Measurements from ENCODE around the gene ORMDL2.

The ORMDL2 gene, protein sequence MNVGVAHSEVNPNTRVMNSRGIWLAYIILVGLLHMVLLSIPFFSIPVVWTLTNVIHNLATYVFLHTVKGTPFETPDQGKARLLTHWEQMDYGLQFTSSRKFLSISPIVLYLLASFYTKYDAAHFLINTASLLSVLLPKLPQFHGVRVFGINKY
- 24.3 to 38.4 (median 34.1) reads per million in 17 experiments for total RNA-seq

DNA sequence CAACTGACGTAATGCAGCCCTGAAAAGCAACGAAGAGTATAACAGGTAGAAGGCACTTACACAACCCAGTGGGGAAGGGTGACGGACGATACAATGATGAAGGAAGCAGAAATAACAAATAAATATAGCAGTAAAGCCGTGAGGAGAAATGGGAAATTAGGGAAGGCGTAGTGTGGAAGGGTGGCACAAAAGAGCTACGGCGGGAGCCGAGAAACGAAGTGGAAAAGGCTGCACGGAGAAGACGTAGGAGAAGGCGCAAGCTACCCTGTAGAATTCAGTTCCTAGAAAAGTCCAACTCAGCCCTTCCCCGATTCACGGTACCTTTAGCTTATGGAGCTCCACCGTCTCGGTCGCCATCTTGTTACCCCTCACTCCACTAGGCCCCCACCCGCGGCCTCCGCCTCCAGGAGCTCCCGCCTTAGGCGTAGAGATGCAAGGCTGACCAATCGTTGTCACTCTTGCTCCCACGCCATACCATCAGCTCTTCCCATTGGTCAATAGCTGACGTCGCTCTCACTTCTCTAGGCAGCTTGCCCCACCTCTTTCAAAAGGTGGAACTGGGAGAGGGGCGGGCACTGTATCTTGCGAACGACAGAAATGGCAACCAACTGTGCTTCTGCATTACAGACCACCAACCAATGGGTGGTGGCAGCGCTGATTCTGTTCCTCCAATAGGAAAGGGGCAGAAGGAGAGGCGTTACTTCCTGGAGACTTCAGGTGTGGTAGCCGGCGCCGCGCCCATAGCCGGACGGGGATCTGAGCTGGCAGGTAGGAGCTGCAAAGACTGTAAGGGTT, at the start of gene ORMDL2, which contains the start of gene SARNP:
Gene ORMDL2, plus strand, starts transcription at position 697 of the 795 bp plus-strand sequence. CDS start 959 bp downstream, outside the sequence.
Gene SARNP, minus strand, starts transcription at position 380 of the 795 bp plus-strand sequence. Its CDS starts 23 bp downstream, at position 357.
- DNase-seq: peak; percentile 97 to 100 (median 99)

DNA sequence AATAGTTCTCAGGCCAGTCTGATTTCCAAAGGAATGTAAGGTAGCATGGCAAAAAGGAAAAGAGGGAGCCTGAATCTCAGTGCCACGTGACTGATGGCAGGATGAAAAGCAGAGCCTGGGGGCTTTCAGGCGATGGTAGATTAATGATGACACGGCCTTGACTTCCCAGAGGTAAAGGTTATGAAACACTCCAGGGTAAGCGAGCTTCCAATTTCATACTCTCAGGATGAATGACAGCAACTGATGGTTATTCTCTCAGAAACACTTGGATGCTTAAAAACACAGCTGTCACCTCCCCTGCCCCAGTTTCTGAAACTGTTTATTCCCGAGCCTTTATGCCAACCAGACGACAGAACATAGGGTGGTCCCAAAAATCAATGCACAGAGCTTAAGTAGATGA, 46.1 kb upstream of the ORMDL2 start:
- DNase-seq: no peak

DNA sequence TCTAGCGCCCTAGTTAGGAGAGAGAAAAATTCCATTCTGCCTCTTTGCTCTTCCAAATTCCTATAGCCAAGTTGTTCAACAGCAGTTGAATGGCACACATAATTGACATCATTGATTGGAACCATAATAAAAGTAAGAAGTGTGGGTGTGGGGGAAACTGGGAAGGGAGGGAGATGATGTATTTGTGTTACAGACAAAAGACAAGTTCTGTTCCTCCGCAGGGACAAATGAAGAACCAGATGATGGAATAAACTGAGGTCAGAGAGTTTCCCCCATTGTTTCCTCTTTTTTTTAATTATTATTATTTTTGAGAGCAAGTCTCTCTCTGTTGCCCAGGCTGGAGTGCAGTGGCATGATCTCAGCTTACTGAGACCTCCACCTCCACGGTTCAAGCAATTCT, 40.0 kb upstream of the ORMDL2 start:
- peak; percentile 41 to 66 (median 49) for DNase-seq

DNA sequence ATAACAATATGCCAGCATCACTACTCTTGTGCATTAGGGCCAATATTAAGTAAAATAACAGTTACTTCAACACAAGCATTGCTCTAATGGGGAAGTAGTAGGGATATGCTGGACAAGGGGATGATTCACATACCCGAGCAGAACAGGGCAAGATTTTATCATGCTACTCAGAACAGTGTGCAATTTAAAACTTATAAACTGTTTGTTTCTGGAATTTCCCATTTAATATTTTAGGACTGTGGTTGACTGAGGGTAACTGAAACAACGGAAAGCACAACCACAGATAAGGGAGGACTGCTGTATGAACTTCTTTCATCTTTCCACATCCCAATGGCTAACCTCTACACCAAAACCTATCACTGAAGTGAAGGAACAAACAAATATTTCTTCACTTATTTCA, 37.2 kb upstream of the ORMDL2 start:
- DNase-seq: peak; percentile 12 to 60 (median 50)

DNA sequence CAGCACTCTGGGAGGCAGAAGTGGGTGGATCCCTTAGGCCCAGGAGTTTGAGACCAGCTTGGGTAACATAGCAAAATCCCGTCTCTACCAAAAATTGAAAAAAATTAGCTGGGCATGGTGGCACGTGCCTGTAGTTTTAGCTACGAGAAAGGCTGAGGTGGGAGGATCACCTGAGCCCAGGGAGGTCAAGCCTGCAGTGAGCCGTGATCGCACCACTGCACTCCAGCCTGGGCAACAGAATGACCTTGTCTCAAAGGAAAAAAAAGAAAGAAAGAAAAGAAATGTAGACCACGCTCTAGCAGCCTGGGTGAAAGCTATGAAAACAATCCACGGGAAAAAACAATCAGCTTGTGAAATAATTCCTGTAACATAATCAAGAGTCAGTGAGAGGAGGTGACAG, 29.3 kb upstream of the ORMDL2 start:
- no peak for DNase-seq

DNA sequence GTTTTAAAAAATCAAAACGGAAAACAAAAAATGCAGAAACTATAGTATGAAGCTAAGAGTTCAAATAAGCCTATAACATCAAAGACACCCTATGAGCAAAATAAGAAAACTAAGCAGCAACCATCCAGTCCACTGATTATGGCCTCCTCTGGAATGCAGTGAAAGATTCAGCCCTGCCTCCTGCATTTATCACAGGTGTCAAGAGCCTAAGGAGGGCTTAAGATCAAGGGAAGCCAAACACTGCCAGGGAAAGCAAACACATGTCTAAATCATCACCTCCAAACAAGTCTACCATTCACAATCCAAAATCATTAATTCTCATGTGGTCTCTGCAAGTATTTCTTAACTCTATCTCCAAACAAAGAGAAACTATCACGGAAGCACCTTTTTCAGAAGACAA, 28.7 kb upstream of the ORMDL2 start:
- DNase-seq: no peak

DNA sequence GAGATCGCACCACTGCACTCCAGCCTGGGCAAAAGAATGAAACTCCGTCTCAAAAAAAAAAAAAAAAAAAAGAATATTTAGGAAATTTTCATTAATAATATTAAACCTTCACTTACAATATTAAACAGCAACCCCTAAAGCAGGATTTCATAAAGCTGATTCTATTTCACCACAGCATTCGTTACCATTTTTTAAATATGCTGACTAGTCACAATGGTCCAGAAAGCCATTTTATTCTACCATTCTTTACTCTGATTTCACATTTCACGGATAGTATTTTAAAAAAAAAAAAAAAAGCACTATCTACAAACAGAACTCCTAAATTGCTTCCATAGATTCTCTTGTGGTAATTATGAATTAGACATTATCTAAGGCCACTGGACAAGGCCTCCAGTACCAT, 27.9 kb upstream of the ORMDL2 start:
- no peak for DNase-seq

DNA sequence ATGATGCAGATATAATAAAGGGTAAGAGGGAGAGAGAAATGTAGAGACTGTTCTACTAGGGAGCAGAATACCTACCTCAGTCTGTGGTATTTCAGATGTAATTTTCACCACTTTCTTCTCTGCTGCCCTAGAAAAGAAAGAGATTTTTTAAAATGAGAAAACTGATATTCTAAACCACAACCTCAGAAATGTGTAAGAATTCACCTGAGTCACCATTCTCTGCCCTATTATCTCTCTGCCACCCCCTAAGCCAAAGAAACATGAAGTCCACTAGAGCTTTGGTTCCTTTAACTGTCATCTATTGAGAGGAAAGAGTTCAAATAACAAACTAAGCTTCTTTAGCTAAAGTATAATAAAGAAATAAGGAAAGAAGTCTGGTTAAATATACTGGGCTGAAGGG, 21.9 kb upstream of the ORMDL2 start:
- no peak for DNase-seq

DNA sequence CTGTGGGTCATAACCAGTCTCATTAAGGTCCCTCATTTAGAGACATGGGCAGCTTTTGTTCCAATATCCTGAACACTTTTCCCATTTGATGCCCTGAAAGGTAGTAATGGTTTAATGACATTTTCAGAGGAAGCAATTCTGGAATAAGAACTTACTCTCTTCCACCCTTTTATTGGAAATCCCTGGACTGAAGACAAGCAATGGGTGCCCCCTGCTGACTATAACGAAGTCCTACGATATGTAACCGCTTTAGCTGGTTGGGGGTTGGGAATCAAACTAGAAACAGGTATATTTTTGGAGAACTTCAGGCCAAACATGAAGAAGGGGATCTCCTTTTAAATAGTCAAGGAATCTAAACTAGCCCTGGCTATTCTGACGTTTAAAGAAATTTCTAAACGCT, 20.8 kb upstream of the ORMDL2 start:
- DNase-seq: peak; percentile 19 to 48 (median 39)

DNA sequence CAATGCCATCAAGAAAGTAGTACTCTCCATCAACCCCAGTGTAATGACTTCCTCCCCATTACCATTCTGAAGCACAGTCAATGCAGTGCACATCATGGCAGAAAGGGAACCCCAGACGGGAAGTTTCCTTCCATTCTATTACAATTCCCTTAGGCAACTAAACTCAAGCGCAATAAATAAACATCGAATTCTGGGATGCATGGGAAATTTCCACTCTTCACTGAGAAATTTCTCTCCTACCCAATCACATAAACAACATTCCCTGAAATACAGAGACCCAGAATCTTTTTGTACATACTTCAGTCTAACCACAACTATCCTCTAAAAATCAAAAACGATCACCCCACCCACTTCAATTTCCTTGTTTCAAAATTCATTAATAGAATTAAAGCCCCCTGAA, 20.3 kb upstream of the ORMDL2 start:
- no peak for DNase-seq

DNA sequence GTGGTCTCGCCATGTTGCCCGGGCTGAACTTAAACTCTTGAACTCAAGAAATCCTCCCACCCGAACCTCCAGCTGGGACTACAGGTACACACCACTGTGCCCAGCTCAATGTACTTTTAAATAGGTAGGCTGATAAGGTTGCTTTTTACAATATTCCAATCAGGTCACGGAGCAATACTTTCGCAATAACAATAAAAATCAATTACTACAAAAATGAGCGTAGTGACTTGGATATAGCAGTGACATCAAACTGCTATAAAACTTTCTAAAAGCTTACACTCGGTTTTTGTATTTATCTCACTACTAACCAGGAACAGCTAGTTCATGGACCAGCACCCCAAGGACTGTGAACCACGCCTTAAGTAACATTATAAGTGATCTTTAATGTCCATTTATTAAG, 10.9 kb upstream of the ORMDL2 start:
- DNase-seq: no peak

DNA sequence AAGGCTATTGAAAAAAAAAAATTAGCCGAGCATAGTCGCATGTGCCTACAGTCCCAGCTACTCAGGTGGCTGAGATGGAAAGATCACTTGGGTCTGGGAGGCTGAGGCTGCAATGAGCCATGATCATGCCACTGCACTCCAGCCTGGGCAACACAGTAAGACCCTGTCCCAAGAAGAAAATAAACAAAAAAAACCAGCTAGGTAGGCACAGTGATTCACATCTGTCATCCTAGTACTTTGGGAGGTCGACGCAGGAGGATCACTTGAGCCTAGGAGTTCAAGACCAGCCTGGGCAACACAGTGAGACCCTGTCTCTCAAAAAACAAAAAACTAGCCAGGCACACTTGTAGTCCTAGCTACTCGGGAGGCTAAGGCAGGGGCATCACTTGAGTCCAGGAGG, 8.6 kb upstream of the ORMDL2 start:
- DNase-seq: no peak

DNA sequence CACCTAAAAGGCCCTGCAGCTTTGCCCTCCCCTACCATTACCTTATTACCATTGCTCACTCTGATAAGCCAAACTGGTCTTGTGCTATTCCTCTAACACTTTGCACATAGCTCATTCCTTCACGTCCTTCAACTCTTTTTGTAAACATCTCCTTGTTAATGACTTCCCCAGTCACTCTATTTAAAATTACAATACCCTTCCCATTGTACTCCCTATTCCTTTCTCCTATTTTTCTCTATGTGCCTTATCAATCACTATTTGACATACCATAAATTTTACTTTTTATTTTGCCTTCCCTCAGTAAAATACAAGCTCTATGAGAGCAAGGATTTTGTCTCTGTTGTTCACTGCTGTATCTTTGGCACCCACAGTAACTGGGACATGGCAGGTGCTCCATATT, 5.8 kb upstream of the ORMDL2 start:
- no peak for DNase-seq

DNA sequence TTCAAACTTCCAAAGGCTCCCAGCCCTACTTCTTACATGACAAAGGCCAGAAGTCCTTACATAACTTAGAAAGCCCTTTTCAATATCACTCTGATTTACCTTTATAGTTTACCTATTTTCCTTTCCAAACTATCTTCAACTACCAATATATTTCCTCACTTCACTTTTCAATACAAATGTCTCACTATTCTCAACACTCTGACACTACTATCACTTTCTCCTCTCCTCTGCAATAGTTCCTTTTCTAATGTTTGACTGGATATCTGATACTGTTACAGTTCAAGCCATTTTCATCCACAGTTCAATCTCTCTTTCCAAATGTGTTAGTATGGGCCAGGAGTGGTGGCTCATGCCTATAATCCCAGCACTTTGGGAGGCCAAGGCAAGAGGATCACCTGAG, 3.6 kb upstream of the ORMDL2 start:
- no peak for DNase-seq

DNA sequence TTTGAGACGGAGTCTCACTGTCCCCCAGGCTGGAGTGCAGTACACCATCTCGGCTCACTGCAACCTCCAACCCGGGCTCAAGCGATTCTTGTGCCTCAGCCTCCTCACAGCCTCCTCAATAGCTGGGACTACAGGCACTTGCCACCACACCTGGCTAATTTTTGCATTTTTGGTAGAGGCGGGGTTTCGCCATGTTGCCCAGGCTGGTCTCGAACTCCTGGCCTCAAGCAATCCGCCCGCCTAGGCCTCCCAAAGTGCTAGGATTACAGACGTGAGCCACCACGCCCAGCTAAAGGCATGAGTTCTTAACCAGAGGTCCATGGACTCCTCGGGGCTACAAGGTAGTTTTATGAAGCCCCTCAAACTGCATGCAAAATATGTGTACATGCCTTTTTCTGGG, 2.4 kb upstream of the ORMDL2 start:
- no peak for DNase-seq

DNA sequence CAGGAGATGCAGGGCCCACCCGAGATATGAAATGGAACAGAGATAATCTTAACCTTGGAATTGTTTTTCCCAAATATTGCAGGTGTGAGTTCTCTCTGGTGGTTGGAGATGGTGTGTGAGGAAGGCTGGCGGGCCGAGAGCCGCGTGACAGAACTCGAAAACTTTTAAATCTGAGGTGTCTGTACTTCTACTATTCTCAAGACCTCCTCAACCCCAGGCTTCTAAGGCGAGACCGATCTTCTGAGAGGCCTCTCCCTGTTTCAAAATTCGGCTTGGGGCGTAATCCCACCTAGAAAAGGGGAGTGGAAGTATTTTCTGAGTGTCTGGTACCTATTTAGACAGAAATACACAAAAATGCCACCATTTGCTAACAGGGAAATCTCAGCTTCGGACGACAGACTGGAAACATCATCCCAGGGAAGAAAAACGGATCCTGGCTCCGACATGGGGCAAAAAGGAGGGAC, 928 bp upstream of the ORMDL2 start:
- DNase-seq: peak in 1 of 4 experiments; percentile 50

DNA sequence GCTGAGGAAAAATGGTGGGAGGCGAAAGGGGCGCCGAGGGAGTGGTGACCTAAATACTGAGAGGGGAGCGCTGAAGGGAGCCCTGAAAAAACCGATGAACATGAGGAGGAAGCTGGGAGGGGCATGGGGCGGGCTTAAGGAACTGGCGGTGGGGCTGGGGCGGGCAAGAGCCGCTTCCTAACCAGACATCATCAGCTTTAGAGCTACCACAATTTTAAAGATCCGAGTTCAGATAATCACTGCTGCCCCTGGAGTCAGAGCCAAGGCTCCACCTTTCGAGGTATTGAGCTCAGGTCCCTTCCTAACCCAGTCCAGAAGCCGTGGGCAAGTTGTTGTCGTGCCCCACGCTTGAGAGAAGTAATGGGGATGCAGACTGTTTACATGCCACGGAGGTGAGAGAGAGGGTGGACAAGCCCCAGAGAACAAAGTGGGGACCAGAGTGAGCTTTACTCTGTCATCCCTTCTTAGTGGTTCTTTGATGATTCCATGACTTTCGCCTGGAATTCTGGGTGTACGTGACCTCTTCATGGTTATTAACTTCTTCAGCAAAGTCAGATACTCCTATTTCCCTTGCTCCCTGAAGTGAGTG, 393 bp downstream of the ORMDL2 start:
- peak in 2 of 4 experiments; percentile 82 to 83 for DNase-seq

DNA sequence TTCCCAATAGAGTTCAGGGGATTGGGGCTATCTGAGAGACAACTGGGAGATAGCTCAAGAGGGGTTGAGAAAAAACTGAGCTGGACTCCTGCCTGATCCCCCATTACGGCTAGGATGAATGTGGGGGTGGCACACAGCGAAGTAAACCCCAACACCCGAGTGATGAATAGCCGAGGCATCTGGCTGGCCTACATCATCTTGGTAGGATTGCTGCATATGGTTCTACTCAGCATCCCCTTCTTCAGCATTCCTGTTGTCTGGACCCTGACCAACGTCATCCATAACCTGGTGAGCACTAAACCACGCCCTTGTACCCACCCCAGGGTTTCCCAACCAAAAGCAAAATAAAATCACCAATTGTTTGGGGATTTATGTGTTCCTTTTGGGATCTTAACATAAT, 1.0 kb downstream of the ORMDL2 start:
- DNase-seq: no peak

DNA sequence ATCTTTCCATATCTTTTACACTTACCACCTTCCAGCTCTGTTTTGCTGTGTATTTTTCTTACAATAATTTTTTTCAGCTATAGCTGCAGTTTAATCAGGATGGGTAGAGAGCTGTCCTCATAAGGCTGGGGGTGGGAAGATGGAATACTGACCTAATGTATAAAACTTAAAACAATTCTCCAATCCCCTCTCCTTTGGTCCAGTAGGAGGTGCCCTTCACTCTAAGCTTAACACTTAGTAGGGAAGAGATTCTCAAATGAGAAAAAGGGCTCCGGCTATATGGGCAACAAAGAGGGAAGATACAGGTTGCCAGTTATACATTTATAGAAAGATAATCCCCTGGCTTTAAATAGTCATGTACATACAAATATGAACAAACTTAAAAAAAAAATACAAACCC, 2.8 kb downstream of the ORMDL2 start:
- DNase-seq: peak in 3 of 4 experiments; percentile 37 to 53 (median 47)

DNA sequence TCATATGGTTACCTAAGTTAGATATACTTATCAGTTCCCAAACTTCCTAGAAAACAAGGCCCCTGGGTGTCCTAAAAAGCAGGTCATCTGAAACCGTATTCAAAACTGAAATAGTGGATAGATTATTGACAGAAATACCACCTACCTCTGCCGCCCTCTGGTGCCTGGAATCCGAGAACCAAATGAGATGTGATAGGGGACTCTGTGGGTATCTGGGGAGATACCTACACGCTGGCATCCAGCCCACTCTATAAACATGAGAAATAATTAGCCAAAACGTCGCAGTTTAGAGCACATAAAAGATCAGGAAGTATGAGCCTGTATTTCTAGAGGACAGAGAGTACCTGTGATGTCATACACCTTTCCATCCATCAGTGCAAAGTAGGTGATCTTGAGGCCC, 4.4 kb downstream of the ORMDL2 start:
- no peak for DNase-seq

DNA sequence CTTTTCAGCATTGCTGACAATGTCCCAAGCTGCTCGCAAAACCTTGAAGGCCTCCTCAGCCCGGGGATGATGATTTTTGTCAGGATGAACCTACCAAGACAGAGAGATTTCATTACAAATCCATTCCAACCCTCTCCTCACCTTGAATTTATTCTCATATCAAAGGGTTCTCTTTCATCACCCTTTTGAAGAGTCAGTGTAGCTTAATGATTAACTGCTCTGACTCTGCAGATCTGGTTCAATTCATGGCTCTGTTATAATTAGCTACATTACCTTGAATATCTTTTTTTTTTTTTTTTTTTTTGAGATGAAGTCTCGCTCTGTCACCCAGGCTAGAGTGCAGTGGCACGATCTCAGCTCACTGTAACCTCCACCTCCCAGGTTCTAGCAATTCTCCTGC, 5.6 kb downstream of the ORMDL2 start:
- DNase-seq: no peak

DNA sequence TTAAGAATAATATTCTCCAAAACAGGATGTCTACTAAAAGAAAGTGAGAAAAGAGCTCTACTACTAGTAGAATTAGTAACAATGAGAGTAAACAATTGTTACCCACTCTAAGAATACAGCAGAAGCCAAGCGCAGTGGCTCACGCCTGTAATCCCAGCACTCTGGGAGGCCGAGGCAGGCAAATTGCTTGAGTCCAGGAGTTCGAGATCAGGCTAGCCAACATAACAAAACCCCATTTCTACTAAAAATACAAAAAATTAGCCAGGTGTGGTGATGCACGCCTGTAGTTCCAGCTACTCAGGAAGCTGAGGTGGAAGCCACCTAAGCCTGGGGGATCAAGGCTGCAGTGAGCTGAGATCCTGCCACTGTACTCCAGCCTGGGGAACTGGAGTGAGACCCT, 6.9 kb downstream of the ORMDL2 start:
- no peak for DNase-seq

DNA sequence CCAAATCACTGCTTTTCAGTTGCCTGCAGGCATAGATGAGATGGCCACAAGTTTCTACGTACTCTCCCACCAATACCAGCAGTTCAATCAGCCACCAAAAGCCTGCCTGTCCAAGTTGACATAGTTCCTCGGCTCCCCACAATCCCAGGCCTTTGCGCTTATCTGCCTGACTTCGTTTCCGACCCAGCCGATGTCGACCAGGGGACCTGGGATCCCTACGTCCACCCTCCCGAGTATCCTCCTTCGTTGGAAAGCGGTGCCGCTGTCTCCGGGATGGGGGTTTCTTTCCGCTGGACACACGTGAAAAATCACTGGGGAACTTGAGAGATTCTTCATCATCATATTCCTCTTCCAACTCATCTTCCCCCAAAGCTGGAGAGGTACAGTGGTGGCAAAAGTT, 10.0 kb downstream of the ORMDL2 start:
- DNase-seq: no peak

DNA sequence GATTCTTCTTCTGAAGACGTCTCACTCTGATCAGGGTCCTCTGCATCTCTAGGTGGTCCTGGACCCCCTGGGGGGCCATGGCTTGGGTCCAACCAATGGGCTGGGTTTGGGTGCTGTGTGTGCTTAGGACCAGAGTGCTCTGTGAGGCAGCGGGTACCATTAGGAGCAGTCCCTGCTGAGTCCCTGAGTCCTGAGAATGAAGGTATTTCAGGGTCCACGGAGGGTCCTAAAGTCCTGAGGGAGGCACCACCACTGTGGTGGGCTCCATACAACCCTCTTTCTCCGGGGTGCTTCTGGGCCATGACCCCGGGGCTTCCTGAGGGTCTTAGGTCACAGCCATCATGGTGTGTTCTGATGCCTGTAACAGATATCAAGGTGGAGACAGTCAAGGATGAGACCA, 10.5 kb downstream of the ORMDL2 start:
- DNase-seq: no peak
